GM19397 (cell line): ENCODE data around the gene LYSET.
"Not testable (repeated sequence)": the region's sequence is repeated elsewhere in the genome, so short reads cannot be mapped to it uniquely, and the experiment has no call there.

Source experiments
- ATAC-seq: cut with Tn5 transposase; IDR thresholded peaks from one replicate; pipeline ENCODE4 v1.9.1; 2021; ENCODE audit warnings: mild to moderate bottlenecking, moderate library complexity; ENCODE audit not compliant: unreplicated experiment

Gene LYSET, protein sequence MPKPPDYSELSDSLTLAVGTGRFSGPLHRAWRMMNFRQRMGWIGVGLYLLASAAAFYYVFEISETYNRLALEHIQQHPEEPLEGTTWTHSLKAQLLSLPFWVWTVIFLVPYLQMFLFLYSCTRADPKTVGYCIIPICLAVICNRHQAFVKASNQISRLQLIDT

DNA sequence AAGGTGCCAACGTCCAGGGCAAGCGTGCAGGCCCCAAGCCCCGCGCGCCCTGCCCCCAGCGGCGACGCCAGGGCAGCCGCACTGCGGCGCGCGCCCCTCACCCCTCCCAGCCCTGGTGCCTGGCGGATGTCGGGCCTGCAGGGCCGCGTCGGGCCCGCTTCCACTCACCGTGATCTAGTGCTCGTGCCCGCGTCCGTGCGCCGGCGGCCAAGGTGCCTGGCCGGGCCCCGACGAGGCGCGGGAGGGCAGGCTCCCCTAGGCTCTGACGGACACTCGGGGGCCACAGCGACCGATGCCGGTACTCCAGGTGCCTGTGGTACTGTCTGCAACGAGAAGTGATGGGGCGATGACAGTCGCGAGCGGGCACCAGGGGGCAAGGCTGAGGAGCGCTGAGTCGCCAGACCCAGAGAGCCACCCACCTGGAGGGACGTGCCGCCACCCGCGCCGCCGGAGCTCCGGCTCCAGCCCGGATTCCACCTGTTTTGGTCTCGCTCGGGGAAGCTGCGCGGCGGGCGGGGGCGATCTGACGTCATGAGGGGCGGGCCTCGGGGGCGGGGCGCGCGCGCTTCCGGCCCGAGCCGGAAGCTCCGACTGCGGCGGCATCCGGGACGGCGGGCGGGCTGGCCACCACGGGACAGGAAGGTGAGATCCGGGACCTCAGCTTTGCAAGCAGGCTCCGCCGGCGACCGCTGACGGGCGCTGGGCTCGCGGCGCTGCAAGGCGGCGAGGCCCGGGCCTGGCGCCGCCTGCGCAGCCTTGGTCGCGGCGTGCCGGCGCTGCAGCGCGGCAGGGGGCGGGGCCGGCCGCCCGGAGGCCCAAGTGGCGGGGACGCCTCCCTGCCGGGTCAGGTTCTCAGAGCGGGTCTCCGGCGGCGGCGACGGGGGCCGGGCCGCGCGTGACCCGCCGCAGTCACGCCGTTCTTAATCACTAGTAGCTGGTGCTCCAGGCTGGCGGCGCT, at the start of gene LYSET, which contains the start of gene MOAP1:
Gene LYSET (plus strand): TSS at position 927 of the 958 bp plus-strand sequence. CDS start 89 bp downstream, outside the sequence.
Gene MOAP1 (minus strand): TSS at position 507 of the 958 bp plus-strand sequence. CDS start 655 bp downstream, outside the sequence.
- peak; percentile 82 for ATAC-seq

- no peak for ATAC-seq
These were observed 49.7 kb upstream of the LYSET start for GRCh38 chr14:93135399-93135798.

- no peak for ATAC-seq
These were observed 49.1 kb upstream of the LYSET start for GRCh38 chr14:93136009-93136408.

GRCh38 chr14:93136508-93136907, 48.6 kb upstream of the LYSET start:
- ATAC-seq: not testable (repeated sequence)

DNA sequence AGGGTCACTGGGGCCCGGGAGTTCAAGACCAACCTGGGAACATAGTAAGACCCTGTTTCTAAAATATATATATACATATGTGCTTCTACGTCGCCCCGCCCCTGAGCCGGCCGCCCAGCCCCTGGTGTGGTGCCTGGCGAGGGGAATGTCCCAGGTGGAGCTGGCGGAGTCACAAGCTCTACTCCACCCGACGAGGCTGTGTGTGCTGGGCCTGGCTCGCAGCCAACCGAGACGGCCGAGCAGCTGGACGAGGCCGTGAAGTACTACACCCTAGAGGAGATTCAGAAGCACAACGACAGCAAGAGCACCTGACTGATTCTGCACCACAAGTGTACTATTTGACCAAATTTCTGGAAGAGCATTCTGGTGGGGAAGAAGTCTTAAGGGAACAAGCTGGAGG, 47.3 kb upstream of the LYSET start:
- ATAC-seq: no peak

DNA sequence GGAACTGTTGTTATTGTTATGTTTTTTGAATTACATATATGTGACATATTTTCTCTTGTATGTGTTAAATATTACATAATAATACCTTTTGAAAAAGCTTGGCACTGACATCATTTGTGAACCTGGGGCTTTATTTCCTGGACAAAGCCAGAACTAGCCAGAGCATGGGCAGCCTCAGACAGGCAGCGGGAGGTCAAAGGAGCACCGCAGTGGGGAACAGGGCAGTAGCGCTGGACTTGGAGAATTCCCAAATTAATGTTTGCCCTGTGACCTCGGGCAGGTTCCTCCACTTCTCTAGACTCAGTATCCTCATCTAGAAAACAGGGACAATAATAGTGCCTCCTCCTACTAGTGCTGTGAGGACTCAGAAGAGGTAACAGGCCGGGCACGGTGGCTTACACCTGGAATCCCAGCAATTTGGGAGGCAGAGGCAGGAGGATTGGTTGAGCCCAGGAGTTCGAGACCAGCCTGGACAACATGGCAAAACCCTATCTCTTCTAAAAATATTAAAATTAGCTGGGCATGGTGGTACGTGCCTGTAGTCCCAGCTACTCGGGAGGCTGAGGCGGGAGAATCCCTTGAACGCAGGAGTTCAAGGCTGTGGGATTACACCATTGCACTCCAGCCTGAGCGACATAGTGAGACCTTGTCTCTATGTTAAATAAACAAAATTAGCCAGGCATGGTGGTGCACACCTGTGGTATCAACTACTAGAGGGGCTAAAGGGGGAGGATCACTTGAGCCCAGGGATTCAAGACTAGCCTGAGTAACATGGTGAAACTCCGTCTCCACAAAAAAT, 42.1 kb upstream of the LYSET start:
- no peak for ATAC-seq

DNA sequence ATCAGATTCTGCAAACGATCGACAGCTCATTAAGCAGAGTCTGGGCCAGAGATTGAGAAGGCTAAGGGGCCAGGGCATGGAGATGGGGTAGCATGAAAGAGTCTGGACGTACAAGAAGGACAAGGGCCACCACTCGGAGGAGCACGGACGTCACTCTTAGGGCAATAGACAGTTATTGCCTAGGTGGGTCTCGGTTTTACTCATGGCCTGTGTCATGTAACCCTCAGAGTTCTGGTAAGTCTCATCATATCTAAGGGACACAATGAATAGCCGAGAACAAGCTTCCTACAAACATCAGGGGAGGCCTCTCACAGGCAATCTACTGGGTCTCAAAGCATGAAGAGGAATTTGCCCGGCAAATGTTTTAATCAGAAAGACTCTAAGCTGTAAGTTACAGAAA, 39.0 kb upstream of the LYSET start:
- no peak for ATAC-seq

- no peak for ATAC-seq
These were observed 36.1 kb upstream of the LYSET start for GRCh38 chr14:93148979-93149378.

GRCh38 chr14:93150227-93151208, 34.6 kb upstream of the LYSET start:
- ATAC-seq: no peak

DNA sequence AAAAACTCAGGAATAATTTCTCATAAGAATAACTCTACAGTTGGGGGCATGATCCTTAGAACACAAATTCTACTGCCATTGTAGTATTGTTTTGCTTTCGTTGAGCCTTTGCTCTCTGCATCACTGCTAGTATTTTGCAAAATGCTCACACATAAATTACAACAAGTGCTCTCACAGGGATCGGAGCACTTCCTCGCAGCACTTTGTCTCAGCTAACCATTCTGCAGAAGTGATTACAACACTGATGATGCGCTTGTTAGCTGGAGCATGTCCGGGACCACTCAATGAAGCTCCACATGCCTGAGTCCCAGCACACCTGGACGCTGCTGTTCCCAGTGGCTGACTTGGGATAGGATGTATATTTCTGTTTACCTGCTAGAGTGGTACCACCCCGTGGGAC, 32.0 kb upstream of the LYSET start:
- ATAC-seq: no peak

DNA sequence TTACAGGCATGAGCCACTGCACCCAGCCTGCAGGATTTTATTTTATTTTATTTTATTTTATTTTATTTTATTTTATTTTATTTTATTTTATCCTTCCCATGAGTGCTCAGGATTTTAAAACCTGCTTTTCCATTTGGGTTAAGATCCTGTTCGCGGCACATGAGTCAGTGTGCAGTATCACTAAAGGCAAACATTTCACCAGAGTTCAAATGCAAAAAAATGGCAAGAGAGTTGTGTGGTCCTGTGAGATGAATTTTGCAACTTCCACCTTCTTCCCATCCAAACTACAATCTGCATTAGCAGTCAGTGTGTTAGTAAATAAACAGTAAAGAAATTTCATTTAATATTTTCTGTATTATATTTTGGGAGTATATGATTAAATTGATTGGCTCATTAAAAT, 29.4 kb upstream of the LYSET start:
- ATAC-seq: no peak

- no peak for ATAC-seq
These were observed 28.3 kb upstream of the LYSET start for GRCh38 chr14:93156693-93157369.

GRCh38 chr14:93158349-93158748, 26.8 kb upstream of the LYSET start:
- not testable (repeated sequence) for ATAC-seq

- not testable (repeated sequence) for ATAC-seq
These were observed 25.3 kb upstream of the LYSET start for GRCh38 chr14:93159625-93160352.

GRCh38 chr14:93160353-93160801, 24.7 kb upstream of the LYSET start:
- no peak for ATAC-seq

DNA sequence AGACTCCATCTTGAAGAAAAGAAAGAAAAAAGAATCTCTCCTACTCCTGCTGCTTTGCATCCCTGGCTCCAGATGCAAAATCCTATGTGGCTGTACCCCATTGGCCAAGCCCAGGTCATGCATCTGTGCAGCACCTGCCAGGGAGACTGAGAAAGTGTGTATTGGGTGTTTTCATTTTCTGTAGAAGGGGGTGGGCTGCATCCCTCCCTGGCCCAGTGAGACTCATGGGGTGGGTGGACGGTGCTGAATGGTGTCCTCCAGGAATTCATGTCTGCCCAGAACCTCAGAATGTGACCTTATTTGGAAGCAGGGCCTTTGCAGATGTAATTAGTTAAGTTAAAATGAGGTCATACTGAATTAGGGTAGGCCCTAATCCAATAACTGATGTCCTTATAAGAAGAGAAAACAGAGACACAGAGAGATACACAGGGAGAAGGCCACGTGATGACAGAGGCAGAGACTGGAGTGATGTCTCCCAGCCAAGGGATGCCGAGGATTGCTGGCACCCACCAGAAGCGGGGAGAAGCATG, 23.6 kb upstream of the LYSET start:
- no peak for ATAC-seq

DNA sequence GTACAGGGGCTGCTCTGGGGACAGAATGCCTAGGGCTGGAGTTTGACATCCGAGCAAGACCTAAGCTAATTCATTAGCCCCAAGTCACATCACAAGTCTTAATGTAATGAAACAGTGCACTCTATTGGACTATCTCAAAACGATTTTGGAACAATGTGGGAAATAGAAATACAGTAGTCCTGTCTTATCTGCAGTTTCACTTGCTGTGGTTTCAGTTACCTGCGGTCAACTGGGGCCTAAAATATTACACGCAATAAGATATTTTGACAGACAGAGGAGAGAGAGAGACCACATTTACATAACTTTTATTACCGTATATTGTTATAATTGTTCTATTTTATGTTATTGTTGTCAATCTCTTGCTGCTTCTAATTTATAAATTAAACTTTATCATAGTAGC, 21.6 kb upstream of the LYSET start:
- ATAC-seq: no peak
